GM12892 (cell line): Measurements from ENCODE around the gene ZDHHC11B.

ENCODE experiments used
- POLR2A ChIP-seq: IDR thresholded peaks from 2 replicates; pipeline ENCODE4 v1.6.1; 2011; ENCODE audit warnings: low read depth, low read length, control low read depth
- POLR2AphosphoS5 ChIP-seq: IDR thresholded peaks from 2 replicates; pipeline ENCODE4 v1.6.1; 2011; ENCODE audit warnings: low read depth, low read length, control low read depth
- TAF1 ChIP-seq: IDR thresholded peaks from 2 replicates; pipeline ENCODE4 v1.6.1; 2011; ENCODE audit warnings: low read depth, mild to moderate bottlenecking, control low read depth, low read length, borderline replicate concordance

DNA sequence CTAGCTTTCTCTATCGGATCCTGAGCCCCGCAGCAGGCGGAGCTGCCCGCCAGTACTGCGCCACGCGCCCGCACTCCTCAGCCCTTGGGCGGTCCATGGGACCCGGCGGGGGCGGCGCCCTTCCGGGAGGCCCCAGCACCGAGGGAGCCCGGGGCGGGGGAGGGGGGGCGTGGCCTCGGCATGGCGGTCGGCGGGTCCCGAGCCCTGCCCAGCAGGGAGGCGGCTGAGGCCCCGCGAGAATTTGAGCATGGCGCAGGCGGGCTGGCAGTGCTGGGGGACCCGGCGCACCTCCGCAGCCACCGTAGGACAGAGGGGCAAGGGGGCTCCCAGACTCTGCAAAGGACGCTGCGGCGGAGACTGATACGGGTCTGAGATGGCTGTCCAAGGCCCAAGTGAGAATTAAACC is 6.8 kb downstream of the ZDHHC11B start:
- TF ChIP-seq POLR2A (no peak), TAF1 (no peak), POLR2AphosphoS5 (no peak)
